GM19025 (cell line): ENCODE data around the gene RGS3.

ENCODE experiments used
- ATAC-seq: cut with Tn5 transposase; IDR thresholded peaks from one replicate; pipeline ENCODE4 v1.9.1; 2021; ENCODE audit warnings: mild to moderate bottlenecking, low read depth, moderate library complexity; ENCODE audit not compliant: unreplicated experiment

Gene RGS3

DNA sequence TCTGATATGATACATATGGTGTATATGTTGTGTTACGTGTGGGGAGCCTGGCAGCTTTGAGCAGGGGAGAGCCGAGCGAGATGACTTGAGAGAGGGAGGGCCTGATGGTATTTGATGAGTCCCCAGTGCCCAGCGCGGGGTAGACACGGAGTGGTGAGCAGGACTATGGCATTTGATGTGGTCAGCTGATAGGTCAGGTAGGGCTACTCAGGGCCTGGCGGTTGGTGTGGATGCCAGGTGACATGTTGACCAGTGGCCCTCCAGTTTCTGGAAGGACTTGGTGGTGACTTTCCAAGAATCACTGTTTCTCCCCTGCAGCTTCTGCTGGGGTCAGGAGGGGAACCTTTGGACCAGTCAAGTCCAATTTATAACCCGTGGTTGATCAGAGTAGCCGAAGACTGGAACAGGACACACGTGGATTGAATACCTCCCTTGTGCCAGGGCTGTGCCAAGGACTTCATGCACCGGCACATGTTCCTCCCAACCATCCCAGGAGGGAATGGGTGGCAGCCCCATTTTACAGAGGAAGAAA, 148.8 kb downstream of the RGS3 start:
- no peak for ATAC-seq

DNA sequence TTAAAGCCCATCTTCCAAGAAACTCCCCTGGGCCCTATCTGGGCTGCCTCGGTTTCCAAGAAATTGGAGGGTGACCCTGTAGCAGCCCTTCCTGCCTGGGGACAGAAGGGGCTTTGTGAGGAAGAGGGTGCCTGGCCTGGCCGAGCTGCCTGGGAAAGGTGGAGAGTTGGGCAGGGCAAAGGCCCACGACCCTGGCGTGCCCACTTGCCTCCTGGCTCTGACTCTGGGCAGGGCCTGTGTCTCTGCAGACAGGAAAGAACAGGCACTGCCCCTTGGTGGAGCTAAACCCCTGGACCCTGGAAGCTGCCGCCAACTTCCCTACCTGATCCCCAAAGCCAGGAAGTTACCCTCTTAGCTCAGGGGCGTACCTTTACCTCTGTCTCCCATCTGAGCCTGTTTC, 149.3 kb downstream of the RGS3 start:
- no peak for ATAC-seq

- ATAC-seq = no peak
Observed at GRCh38 chr9:113613815-113614413, 150.4 kb downstream of the RGS3 start.

DNA sequence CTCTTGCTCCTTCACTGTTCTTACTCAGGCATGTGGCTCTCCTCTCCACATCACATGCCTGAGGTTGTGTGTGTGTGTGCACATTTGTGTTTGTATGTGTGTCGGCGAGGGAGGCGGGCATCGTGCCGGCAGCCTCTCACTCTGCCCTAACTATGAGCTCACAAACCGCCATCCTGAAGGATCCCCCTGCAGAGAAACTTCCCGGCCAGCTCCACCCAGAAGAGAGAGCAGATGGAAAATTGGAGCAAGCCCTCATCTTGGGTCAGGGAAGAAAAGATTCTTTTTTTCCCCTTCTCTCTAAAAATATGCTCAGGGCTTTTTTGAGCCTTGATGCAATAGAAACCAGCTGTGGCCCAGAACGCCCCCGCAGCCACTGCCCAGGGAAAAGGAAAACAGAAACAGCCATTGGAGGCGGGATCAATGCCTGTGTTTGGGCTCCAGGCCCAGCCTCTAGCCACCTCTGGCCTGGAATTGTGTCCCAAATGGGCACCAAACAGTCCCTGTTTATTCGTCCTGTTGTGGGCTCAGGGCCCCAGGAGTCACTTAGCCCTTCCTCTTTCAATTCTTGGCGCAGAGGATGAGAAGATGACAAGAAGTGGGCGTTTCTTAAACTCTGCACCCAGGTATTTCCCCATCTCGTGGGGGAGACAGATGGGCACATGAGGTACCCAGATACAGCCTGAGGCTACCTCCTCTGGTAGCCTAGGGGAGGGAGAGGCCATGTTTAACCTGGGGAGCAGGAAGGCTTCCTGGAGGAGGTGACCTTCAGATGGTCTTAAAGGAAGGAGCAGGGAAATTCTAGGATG, 151.5 kb downstream of the RGS3 start:
- no peak for ATAC-seq

DNA sequence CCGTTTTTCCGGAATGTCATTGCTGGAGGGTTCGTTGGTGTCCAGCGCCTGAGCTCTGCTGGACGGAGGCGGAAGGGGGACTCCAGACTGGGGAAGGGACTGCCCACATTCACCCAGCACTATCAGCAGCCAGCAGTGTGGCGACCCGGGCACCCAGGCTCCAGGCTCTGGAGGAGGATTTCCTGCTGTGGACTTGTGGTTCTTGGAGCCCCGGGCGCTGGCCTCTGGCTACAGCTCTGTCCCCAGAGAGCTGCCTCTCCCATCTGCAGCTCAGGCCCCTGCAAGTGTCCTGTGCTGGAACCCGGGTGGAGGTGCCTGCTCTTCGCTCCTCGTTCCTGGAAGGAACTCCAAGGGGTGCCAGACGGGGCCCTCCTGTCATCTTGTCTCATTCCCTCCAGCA, 152.6 kb downstream of the RGS3 start:
- ATAC-seq = no peak

GRCh38 chr9:113616621-113617496, 153.3 kb downstream of the RGS3 start:
- ATAC-seq = no peak

GRCh38 chr9:113617550-113617949, 154.0 kb downstream of the RGS3 start:
- no peak for ATAC-seq

DNA sequence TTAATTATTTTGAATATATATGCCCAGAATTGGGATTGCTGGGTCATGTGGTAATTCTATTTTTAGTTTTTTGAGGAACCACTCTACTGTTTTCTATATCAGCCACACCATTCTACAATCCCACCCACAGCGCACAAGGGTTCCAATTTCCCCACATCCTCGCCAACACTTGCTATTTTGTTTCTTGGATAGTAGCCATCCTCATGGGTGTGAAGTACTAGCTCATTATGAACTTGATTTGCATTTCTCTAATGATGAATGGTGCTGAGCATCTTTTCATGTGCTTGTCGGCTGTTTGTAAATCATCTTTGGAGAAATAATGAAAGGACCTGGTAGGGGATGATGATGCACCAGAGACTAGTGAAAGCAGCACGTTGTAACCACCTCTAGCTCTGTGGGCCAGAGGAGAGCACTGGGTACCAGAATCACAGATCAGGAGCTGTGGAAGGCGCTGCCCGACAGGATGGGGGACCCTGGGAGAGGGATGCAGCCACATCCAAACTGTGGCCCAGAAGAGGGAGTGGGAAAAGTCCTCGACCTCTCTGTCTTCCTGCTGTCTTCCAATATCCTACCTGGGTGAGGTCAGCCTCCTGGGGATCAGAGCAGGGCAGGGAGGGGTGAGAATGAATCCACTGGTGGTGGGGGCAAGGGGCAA, 155.4 kb downstream of the RGS3 start:
- no peak for ATAC-seq

DNA sequence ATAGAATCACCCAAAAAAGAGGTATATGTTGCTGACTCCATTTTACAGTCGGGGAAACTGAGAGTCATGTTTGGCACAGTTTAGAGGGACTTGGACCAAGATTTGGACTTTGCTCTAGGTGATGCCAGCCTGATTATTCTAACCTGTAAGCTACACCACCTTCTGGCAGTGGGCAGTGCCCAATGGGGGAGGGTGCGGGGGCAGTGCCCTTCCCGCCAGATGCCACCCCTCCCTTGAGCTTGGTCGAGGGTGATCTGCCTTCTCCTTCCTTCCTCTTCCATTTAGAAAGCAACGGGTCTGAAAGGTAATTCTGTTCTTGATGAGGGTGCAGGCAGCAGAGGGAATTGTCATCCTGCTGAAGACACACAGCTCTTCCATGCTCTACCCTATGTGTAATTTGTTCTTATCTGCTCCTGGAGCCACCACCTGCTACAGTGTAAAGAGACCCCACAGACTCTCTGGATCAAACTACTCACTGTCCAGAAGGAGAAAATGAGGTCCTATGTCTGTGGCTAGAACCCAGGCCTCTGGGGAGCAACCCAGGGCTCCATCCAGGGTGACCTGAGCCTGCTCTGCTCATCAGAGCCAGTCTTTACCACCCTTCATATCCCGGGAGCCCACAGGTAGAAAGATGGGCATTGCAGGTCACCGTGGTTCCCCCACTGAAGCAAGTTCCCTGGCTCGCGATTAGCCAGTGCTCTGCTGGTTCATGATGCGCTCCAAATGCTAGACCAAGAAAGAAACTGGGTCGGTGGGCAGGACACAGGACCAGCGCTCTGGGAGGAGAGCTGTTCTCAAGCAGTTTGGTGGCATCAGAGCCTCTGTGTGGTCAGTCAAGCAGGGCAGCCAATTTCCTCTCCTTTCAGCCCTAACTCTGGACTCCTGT, 156.2 kb downstream of the RGS3 start:
- no peak for ATAC-seq

DNA sequence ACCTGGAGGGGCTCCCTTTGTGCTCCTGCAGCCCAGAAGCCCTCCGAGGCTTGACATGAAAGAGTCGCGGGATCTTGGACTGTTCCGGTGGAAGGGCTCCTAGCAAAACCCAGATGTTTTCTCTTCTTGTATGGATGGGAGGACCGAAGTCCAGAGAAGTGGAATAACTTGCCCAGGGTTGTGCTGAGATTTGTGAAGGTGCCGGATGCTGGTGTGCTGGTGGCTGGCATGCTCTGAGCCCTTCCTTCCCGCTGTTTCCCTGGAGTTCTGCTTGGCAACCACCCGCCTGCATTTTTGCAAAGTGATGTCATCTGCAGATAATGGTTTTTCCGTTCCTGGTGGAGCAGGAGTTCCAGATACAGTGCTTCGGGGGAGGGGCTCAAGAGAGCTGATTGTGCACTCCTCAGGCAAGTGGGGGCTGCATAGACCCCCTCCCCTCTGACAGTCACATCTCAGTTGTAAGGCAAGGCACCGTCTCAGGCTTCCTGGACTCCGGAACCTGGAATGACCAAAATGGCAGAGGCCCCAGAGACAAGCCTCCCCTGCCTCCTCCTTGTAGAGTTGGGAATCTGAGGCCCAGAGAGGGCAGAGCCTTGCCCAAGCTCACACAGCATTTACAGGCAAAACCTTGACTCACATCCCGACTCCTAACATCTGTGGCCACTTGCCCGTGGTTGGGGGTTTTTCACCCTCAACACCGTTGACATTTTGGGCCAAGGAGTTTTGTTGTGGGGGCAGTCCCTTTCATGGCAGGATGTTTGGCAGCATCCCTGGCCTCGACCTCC, 157.0 kb downstream of the RGS3 start:
- ATAC-seq = no peak

DNA sequence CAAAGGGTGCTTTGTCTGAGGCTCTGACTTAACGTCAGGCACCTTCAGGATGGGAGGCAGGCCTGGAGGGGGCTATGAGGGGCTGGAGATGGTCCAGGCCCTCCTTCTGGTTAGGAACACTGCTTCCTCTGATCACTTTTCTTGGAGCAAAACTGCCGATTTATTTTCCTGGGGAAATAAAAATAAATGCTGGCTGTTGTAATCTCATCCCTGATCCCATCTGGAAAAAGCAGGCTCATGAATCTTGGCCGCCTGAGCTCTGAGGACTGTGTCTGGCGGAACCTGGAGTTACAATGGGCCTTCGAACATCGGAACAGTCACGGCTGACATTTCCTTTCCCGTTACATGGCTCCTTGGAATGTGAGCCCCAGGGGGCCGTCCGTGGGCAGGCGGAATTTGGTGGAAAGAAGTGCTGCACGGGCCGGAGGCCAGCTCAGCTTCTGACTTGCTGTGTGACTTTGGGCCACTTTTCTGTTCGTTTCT, 157.8 kb downstream of the RGS3 start:
- no peak for ATAC-seq

DNA sequence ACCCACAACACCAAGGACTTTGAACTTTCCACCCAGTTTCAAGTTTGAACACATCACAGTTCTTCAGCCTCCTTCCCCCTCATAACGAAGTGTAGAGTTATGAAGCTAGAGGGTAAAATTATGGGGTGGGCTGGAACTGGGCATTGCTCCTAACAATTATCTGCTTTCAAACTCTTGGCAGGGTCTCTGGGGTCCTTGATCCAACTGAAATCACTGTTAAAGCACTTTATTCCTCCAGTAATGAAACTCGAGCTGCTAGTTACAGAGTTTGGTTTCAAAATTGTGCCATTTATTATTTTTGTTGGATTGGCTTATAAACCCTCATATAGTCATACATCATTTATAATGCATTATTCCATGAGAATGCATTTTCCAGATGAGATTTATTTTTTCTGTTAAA, 158.5 kb downstream of the RGS3 start:
- ATAC-seq = no peak

DNA sequence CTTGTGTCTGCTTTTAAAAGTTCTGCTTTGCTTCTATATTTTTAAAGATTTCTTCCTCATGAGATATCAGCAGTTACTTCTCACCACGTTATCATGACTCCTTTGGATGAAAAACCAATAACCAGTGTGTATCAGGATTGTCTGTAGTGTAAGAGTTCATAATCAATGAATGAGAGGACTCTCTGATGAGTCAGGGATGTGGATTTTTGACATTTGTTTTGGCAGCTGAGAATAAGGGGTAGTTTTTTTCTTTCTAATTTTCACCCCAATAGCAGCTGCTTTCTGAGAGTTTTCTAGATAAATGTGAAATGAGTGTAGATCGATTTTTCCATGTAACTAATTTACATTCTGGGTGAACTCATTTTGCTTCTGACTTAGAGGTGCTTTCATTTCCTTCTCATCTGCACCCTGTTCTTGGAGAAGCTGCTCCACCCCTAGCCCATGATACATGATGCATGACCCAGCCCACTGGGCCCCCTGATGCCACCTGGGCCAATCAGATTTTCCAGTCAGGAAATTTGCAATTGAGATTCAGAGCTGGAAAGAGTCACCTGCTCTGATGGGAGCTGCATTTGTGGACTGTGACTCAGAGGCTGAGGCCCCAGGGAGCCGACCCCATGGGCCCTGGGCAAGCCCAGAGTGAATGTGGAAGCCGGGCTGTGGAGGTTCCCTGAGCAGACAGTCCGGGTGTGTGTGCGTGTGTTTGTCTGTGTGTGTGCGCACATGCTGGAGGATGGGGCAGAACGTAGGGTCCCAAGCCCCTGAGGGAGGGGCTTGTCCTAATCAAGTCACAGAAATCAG, 159.3 kb downstream of the RGS3 start:
- peak; percentile 70 for ATAC-seq

GRCh38 chr9:113623851-113624485, 160.4 kb downstream of the RGS3 start:
- ATAC-seq = no peak

GRCh38 chr9:113624721-113625120, 161.2 kb downstream of the RGS3 start:
- ATAC-seq = no peak

- ATAC-seq = no peak
Observed at GRCh38 chr9:113625486-113625885, 162.0 kb downstream of the RGS3 start.

DNA sequence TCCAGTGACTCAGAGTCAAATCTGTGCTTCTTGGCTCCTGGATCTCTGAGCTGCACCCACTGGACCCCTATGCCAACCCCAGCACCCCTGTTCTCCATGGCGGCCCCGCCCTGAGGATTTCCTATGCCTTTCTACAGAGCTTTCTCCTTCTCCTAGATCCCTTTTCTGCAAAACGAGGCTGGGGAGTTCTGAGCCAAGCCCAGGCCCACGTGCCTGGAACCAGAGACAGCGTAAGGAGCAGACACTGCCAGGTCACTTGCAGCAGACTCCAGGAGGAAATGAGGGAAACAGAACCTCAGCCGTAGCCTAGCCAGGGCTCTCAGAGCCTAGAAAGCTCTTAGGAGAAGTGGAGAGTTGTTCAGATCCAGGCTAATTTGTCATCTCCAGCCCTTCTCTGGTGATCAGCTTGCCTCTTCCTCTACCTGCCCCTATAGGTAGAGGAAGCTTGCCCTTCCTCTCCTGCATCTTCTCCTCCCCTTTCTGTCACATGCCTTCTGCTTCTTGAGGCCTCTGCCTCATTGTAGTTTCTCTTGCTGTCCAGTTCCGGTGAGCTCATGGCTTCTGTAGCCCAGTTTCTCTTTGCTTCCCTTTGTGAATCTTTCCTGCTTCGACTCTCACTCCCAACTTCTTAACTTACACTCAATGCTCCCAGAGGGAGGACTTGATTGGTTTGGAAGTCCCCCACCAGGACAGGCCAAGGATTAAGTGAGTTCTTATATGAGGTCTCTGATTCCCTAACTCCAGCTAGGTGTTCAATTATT, 163.4 kb downstream of the RGS3 start:
- no peak for ATAC-seq
